ENCODE results near the gene PTPRD. TPM values are rescaled to one million over a fixed set of nuclear protein-coding genes. Genes with fewer than 3 reads are reported as not detected.

The PTPRD gene
- total and polyA plus RNA-seq, 9 of the 15 experiments (the other 6 are each of a cell fraction or from before 2014, with no cell fraction given), result 0.11 TPM; not detected in 8

GRCh38 chr9:8715788-8716187, 1897.0 kb downstream of the PTPRD start (continued):
- no peak for TF ChIP-seq ZNF318 (IDR thresholded peaks at IDR 0.05; ENCODE audit: borderline replicate concordance in 1 of 2, low read depth in 1 of 2)
- TF ChIP-seq ZNF212 (CRISPR knock-in tag; IDR thresholded peaks at IDR 0.05), result no peak

DNA sequence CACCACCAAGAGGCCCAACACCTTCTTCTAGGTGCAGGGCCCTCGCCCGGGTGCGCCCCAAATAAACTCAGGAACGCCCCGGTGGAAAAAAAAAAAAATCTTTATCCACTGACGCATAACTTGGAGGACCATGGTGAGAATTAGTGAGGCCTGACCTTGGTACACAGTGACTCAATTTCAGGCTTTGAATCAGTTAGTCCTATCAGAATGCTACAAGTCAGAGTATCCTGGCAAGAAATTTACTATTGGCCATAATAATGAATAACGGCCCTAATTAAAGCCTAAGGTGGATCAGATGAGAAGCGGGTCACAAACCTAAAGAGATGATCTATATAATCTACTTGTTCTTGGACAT, 1899.0 kb downstream of the PTPRD start:
- no peaks in the 10 kb centered on the region for H3K27me3 ChIP-seq (ENCODE audit: control insufficient read depth in 2 of 2, insufficient read depth in 2 of 2, low read length in 2 of 2)
- no peaks in the 10 kb centered on the region for H3K79me2 ChIP-seq (ENCODE audit: control insufficient read depth, insufficient read depth, low read length)
- no peaks in the 10 kb centered on the region for H3K4me1 ChIP-seq (replicated peaks in 1 of 2; ENCODE audit: control insufficient read depth in 2 of 2, insufficient read depth in 2 of 2, low read length in 2 of 2)
- H3K9ac ChIP-seq (ENCODE audit: insufficient read depth in 1 of 2, low read depth in 2 of 2, low read length in 2 of 2), result no peak overlapping the region
- H3K9me3 ChIP-seq (replicated peaks; ENCODE audit: control insufficient read depth, insufficient read depth, low read depth, low read length), result no peaks in the 10 kb centered on the region
- in situ Hi-C loops (cut with MboI), result no loop called here
- CTCF ChIA-PET (ENCODE audit: low intra/inter-chr PET ratio), result no interaction called here
- FAIRE-seq, result no peak
- H4K20me1 ChIP-seq (replicated peaks; ENCODE audit: control insufficient read depth, insufficient read depth, low read length), result no peaks in the 10 kb centered on the region
- intact Hi-C loops (cut with micrococcal nuclease), result no loop called here
- DNase-seq (ENCODE audit: extremely low read depth in 1 of 4, low spot score in 3 of 4), result no peak
- H3K4me3 ChIP-seq, result no peak overlapping the region
- H3K36me3 ChIP-seq (ENCODE audit: control insufficient read depth, insufficient read depth, low read length), result no peaks in the 10 kb centered on the region
- POLR2A ChIA-PET, result no interaction called here
- no peak for ATAC-seq
- TF ChIP-seq HDAC2 (IDR thresholded peaks at IDR 0.05) (no peak), SMARCE1 (IDR thresholded peaks at IDR 0.05) (no peak), OTX1 (CRISPR knock-in tag; IDR thresholded peaks at IDR 0.05) (no peak), U2AF1 (optimal IDR thresholded peaks at IDR 0.05; ENCODE audit: low read depth, low read length) (no peak)
- no peaks in the 10 kb centered on the region for H3K9me1 ChIP-seq (ENCODE audit: control insufficient read depth, insufficient read depth, low read length)
- no peak overlapping the region for H3K4me2 ChIP-seq (ENCODE audit: insufficient read depth, low read length)
- WGBS (ENCODE audit: insufficient coverage, low coverage, missing lambda C conversion rate), result 3% methylated on average over 8 of the region's 8 CpGs
- no TSS peak for BruUV-seq (replicated peaks)
- H3K27ac ChIP-seq (ENCODE audit: extremely low read depth, low read depth, low read length), result no peak overlapping the region
- no peak overlapping the region for H2AFZ ChIP-seq (ENCODE audit: low read depth, low read length)
